RWPE1 (cell line): Measurements from ENCODE around the gene TMEM132C.

Source experiments
- CTCF ChIA-PET: fragments of 350-600 bp; sonication (Branson Sonifier 250); formaldehyde crosslinking; extraction: SDS; loops from one replicate; lab custom pipeline; 2021; lab: Yijun Ruan, JAX
- POLR2A ChIA-PET: fragments of 400-600 bp; formaldehyde crosslinking; extraction: SDS; loops from one replicate; lab custom pipeline; 2020; ENCODE audit warnings: antibody characterized with exemption; ENCODE audit not compliant: low non-redundant PET; lab: Yijun Ruan, JAX
- DNase-seq: peaks from one replicate; pipeline ENCODE4 v3.0.0; 2012; ENCODE audit warnings: low spot score
- H3K27ac ChIP-seq: fragments of 450-650 bp; 2 replicates; pipeline ENCODE4 v1.5.1; 2017
- CTCF ChIP-seq: fragments of 450-650 bp; conservative IDR thresholded peaks from 2 replicates; pipeline ENCODE4 v1.5.1; 2017; ENCODE audit warnings: low read depth, mild to moderate bottlenecking

Gene TMEM132C

DNA sequence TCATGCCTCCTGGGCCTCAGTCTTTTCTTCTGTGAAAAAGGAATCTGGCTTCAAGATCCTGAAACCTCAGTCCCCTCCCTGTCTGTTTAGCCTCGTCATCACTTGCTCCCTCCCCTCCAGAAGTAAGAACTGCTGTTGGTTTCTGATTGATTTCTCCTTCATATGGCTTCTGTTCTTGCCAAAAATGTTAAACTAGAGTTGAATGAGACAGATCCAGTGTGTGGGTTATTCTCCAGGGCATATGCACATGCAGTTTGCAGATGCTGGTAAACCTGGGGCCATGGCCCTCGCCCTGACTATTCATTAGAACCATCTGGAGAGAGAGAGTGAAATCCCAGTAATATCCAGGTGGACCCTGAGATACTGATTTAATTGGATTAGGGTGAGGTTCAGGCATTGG lies 175.1 kb downstream of the TMEM132C start:
- ChIA-PET POLR2A (no interaction called here), CTCF (no interaction called here)
- no peak overlapping the region for H3K27ac ChIP-seq
- DNase-seq, result no peak
- TF ChIP-seq CTCF, result no peak

GRCh38 chr12:128444598-128444997 lies 177.6 kb downstream of the TMEM132C start:
- ChIA-PET POLR2A (no interaction called here), CTCF (no interaction called here)
- no peak overlapping the region for H3K27ac ChIP-seq
- no peak for TF ChIP-seq CTCF
- no peak for DNase-seq

DNA sequence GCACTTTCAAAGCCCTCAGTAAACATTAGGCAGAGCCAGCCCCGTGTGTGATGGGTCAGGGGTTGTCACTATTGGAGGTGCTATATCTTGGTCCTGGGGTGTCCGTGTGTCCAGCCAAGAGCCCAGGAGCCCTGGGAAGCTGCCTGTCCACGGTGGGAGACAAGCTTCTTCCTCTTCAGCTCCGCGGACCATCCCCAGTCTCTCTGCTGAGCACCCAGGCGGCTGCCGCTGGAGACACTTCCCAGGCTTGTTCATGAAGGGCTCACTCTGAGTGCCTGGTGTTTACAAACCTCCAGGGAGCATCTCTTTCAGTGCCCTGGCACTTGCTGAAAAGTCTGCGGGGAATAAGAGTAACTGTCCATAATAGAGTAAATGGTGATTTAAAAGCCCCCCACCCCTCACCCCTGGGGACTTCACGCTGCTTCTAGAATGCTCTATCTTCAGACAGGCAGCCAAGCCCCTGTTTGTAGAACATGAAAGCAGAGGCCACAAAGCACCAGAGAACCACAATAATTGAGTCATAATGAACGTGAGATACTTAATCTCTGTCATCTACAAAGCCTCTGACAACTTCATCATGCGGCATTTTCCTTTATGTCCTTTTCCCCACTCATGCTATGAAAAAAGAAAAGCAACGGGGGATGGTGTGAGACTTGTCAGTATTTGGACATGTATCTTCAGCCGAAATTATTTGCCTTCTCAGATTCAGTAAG lies 178.6 kb downstream of the TMEM132C start:
- no peak for TF ChIP-seq CTCF
- CTCF ChIA-PET, result no interaction called here
- H3K27ac ChIP-seq, result no peak overlapping the region
- POLR2A ChIA-PET, result no interaction called here
- no peak for DNase-seq

DNA sequence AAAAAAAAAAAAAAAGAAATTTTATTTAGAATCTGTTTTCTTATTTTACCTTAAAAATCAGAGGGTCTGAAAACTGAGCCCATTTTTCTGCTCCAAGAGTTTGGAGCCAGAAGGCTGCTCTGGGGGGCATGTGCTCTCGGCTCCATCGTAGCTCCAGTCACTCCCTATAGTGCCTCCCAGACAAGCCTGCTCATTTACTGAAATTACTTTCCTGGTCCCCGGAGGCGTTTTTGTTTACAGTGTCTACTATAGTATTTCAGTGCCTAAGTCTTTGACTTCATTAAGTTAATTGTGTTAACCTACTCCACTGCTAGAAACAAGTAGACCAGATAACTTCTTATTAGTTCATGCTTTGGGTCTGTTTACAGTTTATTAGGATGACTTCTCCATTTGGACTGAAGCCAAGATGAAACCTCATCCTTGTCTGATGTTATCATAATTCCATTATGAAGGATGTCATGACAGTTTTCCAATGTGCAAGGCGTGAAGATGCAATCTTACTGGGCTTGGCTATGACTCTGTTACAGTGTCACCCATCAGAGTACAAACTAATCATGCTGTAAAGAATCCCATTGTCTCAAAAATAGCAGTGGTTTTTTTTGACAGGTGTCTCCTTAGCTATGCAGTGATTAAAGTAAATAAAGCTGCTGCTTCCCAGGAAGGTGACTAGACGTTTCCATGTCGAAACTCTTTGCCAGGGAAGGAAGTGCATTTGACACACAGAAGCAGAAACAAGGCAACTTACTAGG lies 182.3 kb downstream of the TMEM132C start:
- no peak overlapping the region for H3K27ac ChIP-seq
- POLR2A ChIA-PET, result no interaction called here
- no peak for DNase-seq
- no peak for TF ChIP-seq CTCF
- CTCF ChIA-PET, result no interaction called here

- CTCF ChIA-PET, result no interaction called here
- no peak overlapping the region for H3K27ac ChIP-seq
- POLR2A ChIA-PET, result no interaction called here
- no peak for DNase-seq
- no peak for TF ChIP-seq CTCF
These were observed 183.8 kb downstream of the TMEM132C start for GRCh38 chr12:128450810-128451209.

- CTCF ChIA-PET, result no interaction called here
- POLR2A ChIA-PET, result no interaction called here
These were observed 188.9 kb downstream of the TMEM132C start for GRCh38 chr12:128455851-128456250.

More at GRCh38 chr12:128455851-128456250, 188.9 kb downstream of the TMEM132C start:
- no peak for DNase-seq
- H3K27ac ChIP-seq, result no peak overlapping the region
- no peak for TF ChIP-seq CTCF
